ENCODE measurements around the gene SIRT7. TPM values are rescaled to one million over a fixed set of nuclear protein-coding genes. Genes with fewer than 3 reads are reported as not detected.

Gene SIRT7
- polyA plus RNA-seq, 2 donors: 64.9 to 84.0 TPM

DNA sequence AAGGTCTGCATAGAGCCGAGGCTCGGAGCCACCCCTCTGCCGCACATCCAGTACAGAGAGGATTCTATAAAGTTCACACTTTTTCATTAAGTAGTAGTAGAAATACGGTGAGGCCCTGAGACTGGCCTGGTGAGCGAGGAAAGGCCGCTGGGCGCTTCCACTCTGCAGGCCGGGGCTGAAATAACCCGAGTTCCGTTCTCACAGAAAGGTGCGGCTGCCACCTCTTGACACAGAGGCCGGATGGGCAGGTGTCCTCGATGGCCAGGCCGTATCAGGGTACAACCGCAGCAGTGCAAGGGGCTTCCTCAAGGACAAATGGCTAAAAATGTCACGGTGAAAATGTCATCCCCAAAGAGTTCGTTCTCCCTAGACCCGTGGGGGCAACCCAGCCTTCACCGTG lies 6.0 kb downstream of the SIRT7 start:
- Histone ChIP-seq H3K9me3 (ENCODE audit: control insufficient read depth in 2 of 2, insufficient read depth in 1 of 2, low read depth in 1 of 2, low read length in 1 of 2) (no peaks in the 10 kb centered on the region), H3K4me3 (ENCODE audit: low read depth in 1 of 2, low read length in 2 of 2) (no peak overlapping the region), H3K4me1 (ENCODE audit: control insufficient read depth in 2 of 2, insufficient read depth in 2 of 2, low read length in 1 of 2) (peaks cover 9 to 24% of the 10 kb centered on the region in 2 donors), H3K36me3 (ENCODE audit: control insufficient read depth in 2 of 2, insufficient read depth in 2 of 2, low read length in 1 of 2) (peaks cover 3 to 62% of the 10 kb centered on the region in 2 donors), H3K27ac (ENCODE audit: low read depth in 2 of 2, low read length in 1 of 2) (peak overlapping the region; percentile 60 to 84), H3K27me3 (ENCODE audit: control insufficient read depth in 1 of 2, insufficient read depth in 2 of 2, low read length in 2 of 2) (no peaks in the 10 kb centered on the region)
- WGBS, 2 donors: 78 to 82% methylated on average over 19 of the region's 19 CpGs

DNA sequence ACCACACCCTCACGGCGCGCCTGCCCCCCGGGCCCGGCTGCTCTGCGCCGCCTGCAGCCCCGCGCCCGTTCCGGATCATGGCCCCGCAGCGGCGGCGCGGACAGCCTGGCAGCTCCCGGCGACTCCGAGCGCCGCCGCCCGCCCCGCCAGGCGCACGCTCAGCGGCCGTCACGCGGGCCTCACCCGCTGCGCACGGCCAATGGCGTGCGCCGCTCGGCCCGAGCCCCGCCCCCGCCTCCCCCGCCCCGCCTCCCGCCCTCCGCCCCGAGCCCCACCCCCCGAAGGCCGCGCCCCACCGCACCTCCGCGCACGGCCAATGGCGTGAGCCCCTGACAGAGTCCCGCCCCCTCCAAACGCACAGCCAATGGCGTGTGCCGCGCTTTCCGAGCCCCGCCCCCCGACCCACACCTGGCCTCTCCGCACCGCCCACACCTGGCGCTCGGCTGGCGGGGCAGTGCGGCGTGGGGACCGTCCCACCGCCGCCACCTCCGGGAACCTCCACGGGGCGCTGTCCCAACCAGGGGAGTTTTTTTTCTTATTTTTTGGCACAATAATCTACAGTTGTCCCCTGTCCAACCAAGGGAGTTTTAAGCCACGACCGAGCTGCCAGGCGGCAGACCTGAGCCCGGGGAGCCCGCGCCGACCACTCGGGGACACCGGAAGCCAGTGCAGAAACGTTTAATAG lies 6.6 kb downstream of the SIRT7 start, which contains the start of gene PCYT2:
PCYT2 (minus strand) TSS at position 123 of the 685 bp plus-strand sequence; CDS start at position 79, 44 bp downstream.
- 4 to 8% methylated on average over 48 to 84 of the region's 84 CpGs for WGBS, 2 donors
- Histone ChIP-seq H3K27ac (ENCODE audit: low read depth in 2 of 2, low read length in 1 of 2) (peak within 1 kb of the TSS; percentile 65 to 84), H3K36me3 (ENCODE audit: control insufficient read depth in 2 of 2, insufficient read depth in 2 of 2, low read length in 1 of 2) (peaks cover 3 to 67% of the 10 kb centered on the region in 2 donors), H3K27me3 (ENCODE audit: control insufficient read depth in 1 of 2, insufficient read depth in 2 of 2, low read length in 2 of 2) (no peaks in the 10 kb centered on the region), H3K4me1 (ENCODE audit: control insufficient read depth in 2 of 2, insufficient read depth in 2 of 2, low read length in 1 of 2) (peaks cover 9 to 21% of the 10 kb centered on the region in 2 donors), H3K4me3 (ENCODE audit: low read depth in 1 of 2, low read length in 2 of 2) (peak within 1 kb of the TSS; percentile 70 to 72), H3K9me3 (ENCODE audit: control insufficient read depth in 2 of 2, insufficient read depth in 1 of 2, low read depth in 1 of 2, low read length in 1 of 2) (no peaks in the 10 kb centered on the region)

DNA sequence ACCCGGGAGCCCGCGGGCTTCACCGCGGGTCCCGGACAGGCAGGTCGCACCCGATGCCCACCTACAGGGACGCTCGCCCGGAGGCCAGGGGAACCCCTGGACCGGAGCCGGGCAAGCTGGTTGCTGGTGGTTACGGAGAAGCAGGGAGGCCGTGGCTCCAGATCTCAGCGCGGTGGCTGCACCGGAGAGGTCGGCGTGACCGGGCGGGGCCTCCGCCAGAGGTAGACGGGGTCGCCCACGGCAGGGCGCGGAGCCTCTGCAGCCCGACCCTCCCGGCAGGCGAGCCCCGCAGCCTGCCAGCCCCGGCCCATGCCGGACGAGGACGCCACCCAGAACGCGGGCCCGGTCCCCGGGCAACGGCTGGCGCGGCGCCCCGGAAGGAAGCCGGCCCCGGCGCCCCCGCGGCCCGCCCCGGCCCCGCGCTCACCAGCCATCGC lies 7.1 kb downstream of the SIRT7 start:
- H3K36me3 ChIP-seq (ENCODE audit: control insufficient read depth in 2 of 2, insufficient read depth in 2 of 2, low read length in 1 of 2): peaks cover 3 to 69% of the 10 kb centered on the region in 2 donors
- 1% methylated on average over 47 to 55 of the region's 55 CpGs for WGBS, 2 donors
- H3K27me3 ChIP-seq (ENCODE audit: control insufficient read depth in 1 of 2, insufficient read depth in 2 of 2, low read length in 2 of 2): no peaks in the 10 kb centered on the region
- peaks cover 8 to 21% of the 10 kb centered on the region in 2 donors for H3K4me1 ChIP-seq (ENCODE audit: control insufficient read depth in 2 of 2, insufficient read depth in 2 of 2, low read length in 1 of 2)
- H3K27ac ChIP-seq (ENCODE audit: low read depth in 2 of 2, low read length in 1 of 2): peak overlapping the region; percentile 51 to 65
- H3K4me3 ChIP-seq (ENCODE audit: low read depth in 1 of 2, low read length in 2 of 2): peak overlapping the region; percentile 70 to 72
- H3K9me3 ChIP-seq (ENCODE audit: control insufficient read depth in 2 of 2, insufficient read depth in 1 of 2, low read depth in 1 of 2, low read length in 1 of 2): no peaks in the 10 kb centered on the region

DNA sequence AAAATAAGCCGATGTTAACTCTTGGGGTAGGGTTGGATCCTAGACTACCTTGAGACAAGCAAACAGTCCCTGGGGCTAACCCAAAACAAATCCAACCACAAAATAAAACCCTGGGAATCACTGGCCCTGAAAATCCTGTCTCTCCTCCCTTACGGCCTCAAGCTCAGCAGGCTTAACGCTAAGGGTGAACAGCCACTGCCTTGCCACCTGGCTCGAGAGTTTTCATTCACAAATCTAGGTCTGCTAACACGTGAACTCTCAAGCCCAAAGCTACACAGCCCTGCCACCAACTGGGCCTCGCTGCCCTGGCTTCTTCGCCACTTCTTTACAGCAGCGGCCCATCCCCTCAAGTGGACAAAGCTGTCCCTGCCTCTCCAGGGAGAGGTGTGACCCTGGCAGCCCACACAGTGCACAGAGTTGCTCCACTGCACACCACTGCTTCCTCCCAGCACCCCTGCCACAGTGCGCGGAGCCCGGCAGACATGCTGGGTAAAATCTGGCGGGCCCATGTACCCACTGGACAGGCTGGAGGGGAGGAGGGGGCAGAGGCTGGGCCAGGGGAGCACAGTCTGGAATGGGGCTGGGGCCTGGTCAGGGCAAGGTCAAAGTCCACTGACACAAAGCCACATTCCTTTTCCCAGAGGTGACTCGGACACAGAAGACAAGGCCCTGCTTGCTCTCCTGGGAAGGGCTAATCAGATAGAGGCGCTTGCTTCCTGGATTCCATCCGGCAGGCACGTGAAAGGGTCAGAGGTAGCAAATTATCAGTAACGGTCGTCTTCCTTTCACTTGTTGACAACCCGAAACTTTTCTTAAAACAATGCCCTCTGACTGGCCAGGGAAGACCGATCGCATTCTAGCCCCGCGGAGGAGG lies 7.8 kb downstream of the SIRT7 start:
- Histone ChIP-seq H3K4me1 (ENCODE audit: control insufficient read depth in 2 of 2, insufficient read depth in 2 of 2, low read length in 1 of 2) (peaks cover 5 to 16% of the 10 kb centered on the region in 2 donors), H3K27ac (ENCODE audit: low read depth in 2 of 2, low read length in 1 of 2) (peak overlapping the region; percentile 51 to 65), H3K27me3 (ENCODE audit: control insufficient read depth in 1 of 2, insufficient read depth in 2 of 2, low read length in 2 of 2) (no peaks in the 10 kb centered on the region), H3K4me3 (ENCODE audit: low read depth in 1 of 2, low read length in 2 of 2) (peak overlapping the region; percentile 70 to 72), H3K9me3 (ENCODE audit: control insufficient read depth in 2 of 2, insufficient read depth in 1 of 2, low read depth in 1 of 2, low read length in 1 of 2) (no peaks in the 10 kb centered on the region), H3K36me3 (ENCODE audit: control insufficient read depth in 2 of 2, insufficient read depth in 2 of 2, low read length in 1 of 2) (peaks cover 3 to 67% of the 10 kb centered on the region in 2 donors)
- 34 to 39% methylated on average over 23 of the region's 23 CpGs for WGBS, 2 donors

DNA sequence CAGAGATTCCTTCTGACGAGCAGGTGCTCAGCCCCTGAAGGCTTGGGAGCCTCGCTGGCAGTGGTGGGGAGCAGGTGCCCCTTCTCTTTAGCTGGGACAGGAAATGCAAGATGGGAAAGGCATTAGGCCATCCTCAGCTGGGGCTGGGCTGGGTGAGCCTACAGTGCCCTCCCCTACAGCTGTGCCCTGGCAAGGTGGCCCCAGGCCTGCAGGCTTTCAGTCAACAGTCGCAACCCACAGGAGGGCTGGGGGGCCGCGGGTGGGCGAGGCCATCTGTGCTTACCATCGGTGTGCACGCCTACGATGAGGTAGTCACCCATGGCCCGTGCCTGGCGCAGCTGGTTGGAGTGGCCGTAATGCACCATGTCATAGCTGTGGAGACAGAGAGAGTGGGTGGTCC lies 8.7 kb downstream of the SIRT7 start:
- H3K4me3 ChIP-seq (ENCODE audit: low read depth in 1 of 2, low read length in 2 of 2): no peak overlapping the region
- WGBS, 2 donors: 90 to 95% methylated on average over 12 of the region's 12 CpGs
- H3K27me3 ChIP-seq (ENCODE audit: control insufficient read depth in 1 of 2, insufficient read depth in 2 of 2, low read length in 2 of 2): no peaks in the 10 kb centered on the region
- H3K4me1 ChIP-seq (ENCODE audit: control insufficient read depth in 2 of 2, insufficient read depth in 2 of 2, low read length in 1 of 2): peaks cover 5 to 14% of the 10 kb centered on the region in 2 donors
- no peaks in the 10 kb centered on the region for H3K9me3 ChIP-seq (ENCODE audit: control insufficient read depth in 2 of 2, insufficient read depth in 1 of 2, low read depth in 1 of 2, low read length in 1 of 2)
- H3K36me3 ChIP-seq (ENCODE audit: control insufficient read depth in 2 of 2, insufficient read depth in 2 of 2, low read length in 1 of 2): peaks cover 3 to 66% of the 10 kb centered on the region in 2 donors
- no peak overlapping the region for H3K27ac ChIP-seq (ENCODE audit: low read depth in 2 of 2, low read length in 1 of 2)

DNA sequence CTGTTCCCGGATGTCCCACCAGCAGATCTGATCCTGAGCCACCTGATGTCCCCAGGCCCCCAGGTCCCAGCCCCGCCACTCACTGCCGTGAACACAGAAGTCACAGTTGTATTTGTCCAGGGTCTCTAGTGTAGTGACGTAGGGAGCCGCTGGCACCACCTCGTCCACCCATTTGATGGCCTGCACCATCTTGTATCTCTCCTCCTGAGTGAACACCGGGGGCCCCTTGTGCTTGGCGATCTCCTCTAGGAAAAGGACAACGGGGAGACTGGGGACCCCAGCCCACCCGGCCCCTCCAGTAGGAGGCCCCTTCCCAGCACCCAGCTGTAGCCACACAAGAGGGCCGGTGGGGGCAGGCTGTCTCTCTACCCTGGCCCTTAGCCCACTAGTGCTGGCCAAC lies 9.2 kb downstream of the SIRT7 start:
- Histone ChIP-seq H3K27ac (ENCODE audit: low read depth in 2 of 2, low read length in 1 of 2) (no peak overlapping the region), H3K9me3 (ENCODE audit: control insufficient read depth in 2 of 2, insufficient read depth in 1 of 2, low read depth in 1 of 2, low read length in 1 of 2) (no peaks in the 10 kb centered on the region), H3K4me1 (ENCODE audit: control insufficient read depth in 2 of 2, insufficient read depth in 2 of 2, low read length in 1 of 2) (peaks cover 5 to 14% of the 10 kb centered on the region in 2 donors), H3K4me3 (ENCODE audit: low read depth in 1 of 2, low read length in 2 of 2) (no peak overlapping the region), H3K27me3 (ENCODE audit: control insufficient read depth in 1 of 2, insufficient read depth in 2 of 2, low read length in 2 of 2) (no peaks in the 10 kb centered on the region), H3K36me3 (ENCODE audit: control insufficient read depth in 2 of 2, insufficient read depth in 2 of 2, low read length in 1 of 2) (peaks cover 3 to 65% of the 10 kb centered on the region in 2 donors)
- 94% methylated on average over 11 of the region's 11 CpGs for WGBS, 2 donors

DNA sequence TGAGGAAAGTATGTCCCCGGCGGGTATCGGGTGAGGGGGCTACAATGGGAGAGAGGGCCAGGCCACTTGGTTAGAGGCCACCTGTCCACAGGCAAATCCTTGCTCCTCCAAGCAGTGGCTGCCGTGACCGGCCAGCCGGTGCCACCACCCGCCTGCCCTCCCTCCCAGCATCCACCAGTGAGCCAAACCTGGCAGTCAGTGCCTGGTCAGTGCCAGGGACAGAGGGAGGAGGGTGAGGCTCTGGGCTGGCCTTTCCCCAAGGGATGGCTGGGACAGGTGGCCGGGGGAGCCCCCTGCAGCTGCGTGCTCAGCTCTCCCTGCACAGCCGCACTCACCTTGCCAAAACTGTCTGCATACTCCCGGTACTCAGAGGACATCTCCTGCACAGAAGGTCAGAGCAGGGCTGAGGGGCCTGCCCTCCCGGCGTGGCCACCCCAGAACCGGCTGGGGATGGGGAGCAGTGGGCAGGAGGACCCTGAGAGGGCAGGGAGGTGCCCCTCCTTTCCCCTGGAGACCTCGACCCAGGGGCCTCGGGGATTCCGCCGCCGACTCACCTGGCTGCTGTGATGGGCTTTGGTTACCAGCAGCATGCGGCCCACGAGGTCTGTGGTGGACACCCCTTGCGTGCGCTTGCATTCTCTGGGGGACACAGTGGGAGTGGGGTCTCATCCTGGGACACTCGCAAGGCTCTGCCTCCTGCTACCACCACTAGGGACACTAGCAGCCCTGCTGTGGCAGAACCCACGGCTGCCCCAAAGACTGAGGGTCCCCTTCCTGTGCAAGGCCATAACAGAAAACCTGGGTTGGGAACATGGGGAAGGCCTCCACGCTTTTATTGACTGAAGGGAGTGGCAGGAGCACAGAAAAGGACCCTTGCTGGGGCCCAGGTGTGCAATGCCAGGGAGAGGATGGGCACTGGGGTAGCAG lies 10.5 kb downstream of the SIRT7 start:
- H3K9me3 ChIP-seq (ENCODE audit: control insufficient read depth in 2 of 2, insufficient read depth in 1 of 2, low read depth in 1 of 2, low read length in 1 of 2): no peaks in the 10 kb centered on the region
- no peak overlapping the region for H3K27ac ChIP-seq (ENCODE audit: low read depth in 2 of 2, low read length in 1 of 2)
- 93 to 95% methylated on average over 26 of the region's 26 CpGs for WGBS, 2 donors
- H3K27me3 ChIP-seq (ENCODE audit: control insufficient read depth in 1 of 2, insufficient read depth in 2 of 2, low read length in 2 of 2): no peaks in the 10 kb centered on the region
- peaks cover 7 to 16% of the 10 kb centered on the region in 2 donors for H3K4me1 ChIP-seq (ENCODE audit: control insufficient read depth in 2 of 2, insufficient read depth in 2 of 2, low read length in 1 of 2)
- H3K4me3 ChIP-seq (ENCODE audit: low read depth in 1 of 2, low read length in 2 of 2): no peak overlapping the region
- H3K36me3 ChIP-seq (ENCODE audit: control insufficient read depth in 2 of 2, insufficient read depth in 2 of 2, low read length in 1 of 2): peaks cover 3 to 55% of the 10 kb centered on the region in 2 donors

GRCh38 chr17:81906476-81907218 lies 11.3 kb downstream of the SIRT7 start:
- H3K4me1 ChIP-seq (ENCODE audit: control insufficient read depth in 2 of 2, insufficient read depth in 2 of 2, low read length in 1 of 2): peaks cover 10 to 19% of the 10 kb centered on the region in 2 donors
- H3K9me3 ChIP-seq (ENCODE audit: control insufficient read depth in 2 of 2, insufficient read depth in 1 of 2, low read depth in 1 of 2, low read length in 1 of 2): no peaks in the 10 kb centered on the region
- H3K27ac ChIP-seq (ENCODE audit: low read depth in 2 of 2, low read length in 1 of 2): no peak overlapping the region
- no peaks in the 10 kb centered on the region for H3K27me3 ChIP-seq (ENCODE audit: control insufficient read depth in 1 of 2, insufficient read depth in 2 of 2, low read length in 2 of 2)
- H3K36me3 ChIP-seq (ENCODE audit: control insufficient read depth in 2 of 2, insufficient read depth in 2 of 2, low read length in 1 of 2): peaks cover 3 to 49% of the 10 kb centered on the region in 2 donors
- 89% methylated on average over 15 of the region's 15 CpGs for WGBS, 2 donors
- H3K4me3 ChIP-seq (ENCODE audit: low read depth in 1 of 2, low read length in 2 of 2): no peak overlapping the region

Data from esophagus (tissue), 2 donors.